Dedifferentiated amniotic fluid mesenchymal stem cell (primary cell): Measurements from ENCODE around the gene PATJ.
"Not testable (repeated sequence)": the region's sequence is repeated elsewhere in the genome, so short reads cannot be mapped to it uniquely, and the experiment has no call there.

Experiments used
- DNase-seq: peaks from one replicate; pipeline ENCODE4 v3.0.0-alpha.2; 2016; ENCODE audit errors: extremely low spot score

Gene PATJ

DNA sequence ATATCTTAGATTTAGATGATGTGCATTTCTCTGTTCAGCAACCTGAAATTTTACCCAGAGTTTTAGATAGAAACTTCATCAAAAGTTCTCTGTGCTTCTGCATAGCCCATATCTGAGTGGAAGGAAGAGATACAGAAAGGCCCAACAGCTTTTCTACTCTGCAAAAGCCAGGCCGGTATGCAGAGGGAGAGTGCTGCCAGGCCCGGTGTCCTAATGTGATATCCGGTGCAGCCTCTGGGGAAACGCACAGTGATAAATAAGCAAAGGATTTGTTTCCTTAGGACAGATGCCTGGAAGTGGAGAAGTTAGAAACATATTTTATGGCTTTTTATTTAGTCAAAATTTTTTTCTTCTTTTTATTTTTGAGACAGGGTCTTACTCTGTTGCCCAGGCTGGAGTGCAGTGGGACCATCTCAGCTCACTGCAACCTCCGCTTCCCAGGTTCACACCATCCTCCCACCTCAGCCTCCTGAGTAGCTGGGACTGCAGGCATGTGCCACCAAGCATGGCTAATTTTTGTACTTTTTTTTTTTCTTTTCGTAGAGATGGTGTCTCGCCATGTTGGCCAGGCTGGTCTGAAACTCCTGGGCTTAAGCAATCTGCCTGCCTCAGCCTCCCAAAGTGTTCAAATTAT, 145.8 kb downstream of the PATJ start:
- DNase-seq: no peak

GRCh38 chr1:61888808-61889207, 146.5 kb downstream of the PATJ start:
- DNase-seq: no peak

DNA sequence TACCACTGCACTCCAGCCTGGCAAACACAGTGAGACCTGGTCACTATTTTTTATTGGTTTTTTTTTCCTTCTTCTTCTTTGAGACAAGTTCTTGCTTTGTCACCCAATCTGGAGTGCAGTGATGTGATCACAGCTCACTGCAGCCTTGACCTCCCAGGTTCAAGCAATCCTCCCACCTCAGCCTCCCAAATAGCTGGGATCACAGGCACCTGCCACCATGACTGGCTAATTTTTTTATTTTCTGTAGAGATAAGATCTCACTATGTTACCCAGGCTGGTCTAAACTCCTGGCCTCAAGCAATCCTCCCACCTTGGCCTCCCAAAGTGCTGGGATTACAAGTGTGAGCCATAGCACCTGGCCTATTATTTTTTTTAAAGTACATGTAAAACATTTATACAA, 148.2 kb downstream of the PATJ start:
- not testable (repeated sequence) for DNase-seq

- no peak for DNase-seq
Observed at GRCh38 chr1:61892977-61893376, 150.7 kb downstream of the PATJ start.

DNA sequence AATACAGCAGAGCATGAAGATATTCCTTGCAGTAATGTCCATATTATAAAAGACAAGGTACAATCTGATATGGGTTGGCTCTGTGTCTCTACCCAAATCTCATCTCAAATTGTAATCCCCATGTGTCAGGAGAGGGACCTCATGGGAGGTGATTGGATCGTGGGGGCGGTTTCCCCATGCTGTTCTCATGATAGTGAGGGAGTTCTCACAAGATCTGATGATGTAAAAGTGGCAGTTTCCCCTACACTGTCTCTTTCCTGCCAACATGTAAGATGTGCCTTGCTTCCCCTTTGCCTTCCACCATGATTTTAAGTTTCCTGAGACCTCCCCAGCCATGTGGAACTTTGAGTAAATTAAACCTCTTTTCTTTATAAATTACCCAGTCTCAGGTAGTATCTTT, 152.0 kb downstream of the PATJ start:
- not testable (repeated sequence) for DNase-seq

DNA sequence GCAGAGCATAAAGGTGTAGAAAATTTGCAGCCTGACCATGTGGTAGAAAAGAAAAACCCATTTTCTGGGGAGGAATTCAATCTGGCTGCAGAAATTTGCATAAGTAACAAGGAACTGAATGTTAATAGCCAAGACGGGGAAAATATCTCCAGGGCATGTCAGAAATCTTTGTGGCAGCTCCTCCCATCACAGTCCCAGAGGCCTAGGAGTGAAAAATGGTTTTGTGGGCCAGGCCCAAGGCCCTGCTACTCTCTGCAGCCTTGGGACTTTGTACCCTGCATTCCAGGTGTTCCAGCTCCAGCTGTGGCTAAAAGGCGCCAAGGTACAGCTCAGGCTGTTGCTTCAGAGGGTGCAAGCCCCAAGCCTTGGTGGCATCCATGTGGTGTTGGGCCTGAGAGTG, 152.9 kb downstream of the PATJ start:
- DNase-seq: no peak

- no peak for DNase-seq
Observed at GRCh38 chr1:61898658-61899057, 156.4 kb downstream of the PATJ start.

- DNase-seq: no peak
Observed at GRCh38 chr1:61904354-61904753, 162.1 kb downstream of the PATJ start.

- DNase-seq: no peak
Observed at GRCh38 chr1:61907102-61907501, 164.8 kb downstream of the PATJ start.

DNA sequence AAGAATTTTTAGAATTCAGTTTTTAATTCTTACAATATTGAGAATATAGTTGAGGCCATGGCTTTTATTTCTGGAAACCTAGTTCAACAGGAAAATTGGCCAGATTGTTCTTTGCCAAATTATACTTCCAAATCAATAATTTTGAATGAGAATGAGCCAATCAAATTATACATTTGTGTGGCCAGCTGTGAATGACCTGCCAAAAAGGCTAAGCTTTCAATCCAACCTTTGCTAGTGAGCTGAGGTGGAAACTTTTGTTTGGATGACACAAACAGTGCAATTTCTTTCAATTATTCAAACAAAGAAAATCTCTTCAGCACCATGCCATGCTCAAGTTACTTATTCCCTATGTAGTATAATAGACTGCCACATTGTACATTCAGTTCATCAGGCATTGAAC, 167.8 kb downstream of the PATJ start:
- no peak for DNase-seq

GRCh38 chr1:61914823-61915482, 172.7 kb downstream of the PATJ start:
- DNase-seq: no peak

DNA sequence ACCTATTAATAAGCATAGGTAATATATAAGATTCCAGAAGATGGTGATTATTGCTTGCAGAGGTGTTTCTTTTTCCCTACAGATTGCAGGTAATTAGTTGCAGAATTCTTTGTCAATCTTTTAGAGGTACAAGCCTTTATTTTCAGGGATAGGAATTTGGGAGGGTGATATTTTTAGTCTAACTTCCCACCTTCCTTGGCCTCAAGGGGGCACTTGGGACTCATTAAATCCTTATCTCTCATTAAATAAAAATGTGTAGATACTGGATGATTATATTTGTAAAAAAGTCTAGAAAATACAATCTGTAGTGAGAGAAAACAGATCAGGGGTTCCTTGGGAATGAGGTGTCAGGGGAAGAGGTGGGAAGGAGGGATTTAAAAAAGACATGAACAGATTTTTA, 179.2 kb downstream of the PATJ start:
- no peak for DNase-seq

GRCh38 chr1:61922950-61923480, 180.7 kb downstream of the PATJ start:
- no peak for DNase-seq

DNA sequence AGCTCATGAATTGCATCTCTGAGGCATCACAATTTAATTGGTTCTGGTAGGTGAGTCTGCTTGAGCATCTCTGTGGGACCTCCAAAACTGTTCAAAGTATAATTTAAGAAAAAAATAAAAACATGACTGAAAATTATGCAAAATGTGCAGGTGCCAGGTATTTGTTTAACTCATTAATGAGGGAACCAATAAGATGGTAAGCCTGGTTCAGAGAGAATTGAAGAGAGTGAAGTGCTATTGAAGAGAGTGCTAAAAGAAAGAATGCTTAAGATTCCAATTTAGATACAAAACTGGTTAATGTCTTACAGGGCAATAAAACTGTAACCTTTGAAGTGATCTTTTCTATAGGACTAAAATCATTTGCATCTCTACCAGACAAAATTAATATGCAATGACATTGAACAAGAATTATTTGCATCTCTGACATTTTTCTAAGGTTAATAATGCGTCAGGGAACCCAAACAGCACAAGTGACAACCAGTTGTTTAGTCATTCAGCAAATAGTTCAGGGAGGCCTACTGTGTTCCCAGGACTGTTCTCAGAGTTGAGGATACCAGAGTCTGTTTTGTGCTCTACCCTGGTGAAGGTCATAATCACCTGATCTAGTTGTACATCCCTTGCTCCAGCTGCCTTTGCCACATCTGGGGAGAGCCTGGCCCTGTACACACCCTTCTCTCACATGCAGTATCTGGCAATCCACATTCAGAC, 183.5 kb downstream of the PATJ start:
- no peak for DNase-seq

- no peak for DNase-seq
Observed at GRCh38 chr1:61926597-61926996, 184.3 kb downstream of the PATJ start.

- no peak for DNase-seq
Observed at GRCh38 chr1:61930116-61930645, 187.9 kb downstream of the PATJ start.

- no peak for DNase-seq
Observed at GRCh38 chr1:61931587-61932279, 189.5 kb downstream of the PATJ start.

- DNase-seq: no peak
Observed at GRCh38 chr1:61935516-61935915, 193.2 kb downstream of the PATJ start.

GRCh38 chr1:61936839-61937238, 194.6 kb downstream of the PATJ start:
- no peak for DNase-seq

- no peak for DNase-seq
Observed at GRCh38 chr1:61941794-61942193, 199.5 kb downstream of the PATJ start.

DNA sequence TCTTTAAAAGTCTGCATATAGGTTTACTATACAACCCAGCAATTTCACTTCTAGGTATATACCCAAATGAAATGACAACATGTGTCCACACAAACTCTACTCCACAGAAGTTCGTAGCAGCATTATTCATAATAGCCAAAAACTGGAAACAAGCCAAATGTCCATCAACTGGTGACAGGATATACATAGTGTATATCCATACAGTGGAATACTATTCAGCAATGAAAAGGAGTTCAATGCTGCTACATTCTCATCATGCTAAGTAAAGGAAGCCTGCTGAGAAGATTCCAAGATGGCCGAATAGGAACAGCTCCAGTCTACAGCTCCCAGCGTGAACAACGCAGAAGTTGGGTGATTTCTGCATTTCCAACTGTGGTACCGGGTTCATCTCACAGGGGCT, 200.6 kb downstream of the PATJ start:
- DNase-seq: no peak

- not testable (repeated sequence) for DNase-seq
Observed at GRCh38 chr1:61948685-61949084, 206.4 kb downstream of the PATJ start.
